Naive thymus-derived CD8-positive, alpha-beta T cell (primary cell): Measurements from ENCODE around the gene PALLD. TPM values are rescaled to one million over a fixed set of nuclear protein-coding genes. Genes with fewer than 3 reads are reported as not detected.

Experiments used
- ATAC-seq, 2 donors: fragments of 150-1000 bp; cut with Tn5 transposase in 1 of 2; sonication (Bioruptor Pico), chemical (Tn5 transposase) in 1 of 2; 1 replicate in 1 of 2; 2 replicates in 1 of 2; pipeline ENCODE4 v1.10.0; 2021; ENCODE audit warnings: mild to moderate bottlenecking in 2 of 2, moderate library complexity in 2 of 2
- POLR2A ChIA-PET: fragments of 350-600 bp; sonication (Branson Sonifier 250); formaldehyde crosslinking; loops from one replicate; lab custom pipeline; 2021; ENCODE audit warnings: antibody characterized with exemption; lab: Charles Lee
- DNase-seq, 10 donors: peaks; one replicate each; pipeline versions ENCODE4 v3.0.0 to v3.0.0-alpha.2; 2020 to 2022
- H3K27ac Mint-ChIP-seq, 10 donors: one replicate each; pipeline ENCODE4 v1.8.0; 2020 to 2022; ENCODE audit warnings: mild to moderate bottlenecking in 10 of 10, mixed read lengths in 10 of 10, moderate library complexity in 4 of 10, inconsistent platforms in 1 of 10
- H3K27me3 Mint-ChIP-seq, 5 donors: one replicate each; pipeline ENCODE4 v1.8.0; 2021 to 2022; ENCODE audit warnings: mixed read lengths in 5 of 5
- H3K36me3 Mint-ChIP-seq, 3 donors: one replicate each; pipeline ENCODE4 v1.8.0; 2020 to 2022; ENCODE audit warnings: mixed read lengths in 3 of 3, mild to moderate bottlenecking in 2 of 3, inconsistent platforms in 1 of 3
- H3K4me1 Mint-ChIP-seq, 4 donors: one replicate each; pipeline ENCODE4 v1.8.0; 2021 to 2022; ENCODE audit warnings: mixed read lengths in 4 of 4
- H3K4me3 Mint-ChIP-seq, 10 donors: one replicate each; pipeline ENCODE4 v1.8.0; 2020 to 2022; ENCODE audit warnings: mild to moderate bottlenecking in 10 of 10, mixed read lengths in 10 of 10, moderate library complexity in 6 of 10, inconsistent platforms in 1 of 10
- H3K9me3 Mint-ChIP-seq, 9 donors: one replicate each; pipeline ENCODE4 v1.8.0; 2020 to 2022; ENCODE audit warnings: mixed read lengths in 9 of 9, mild to moderate bottlenecking in 3 of 9, inconsistent platforms in 1 of 9, moderate library complexity in 1 of 9
- polyA plus RNA-seq, 3 donors: library from polyadenylated mRNA; unstranded; fragments of 300-500 nt; fragmentation: Illumina TruSeq; gene quantifications; one replicate each; pipeline ENCODE4 v1.2.3, GENCODE V29; 2021
- total RNA-seq, 8 experiments: library from RNA in 2 of 8; stranded (reverse) in 2 of 8; gene quantifications; one replicate each; pipeline ENCODE4 v1.2.3 and lab custom pipeline; 2021 to 2026

The PALLD gene
- total and polyA plus RNA-seq, 5 experiments from 2014 or later = 0.08 to 0.34 (median 0.32) TPM; not detected in 2

DNA sequence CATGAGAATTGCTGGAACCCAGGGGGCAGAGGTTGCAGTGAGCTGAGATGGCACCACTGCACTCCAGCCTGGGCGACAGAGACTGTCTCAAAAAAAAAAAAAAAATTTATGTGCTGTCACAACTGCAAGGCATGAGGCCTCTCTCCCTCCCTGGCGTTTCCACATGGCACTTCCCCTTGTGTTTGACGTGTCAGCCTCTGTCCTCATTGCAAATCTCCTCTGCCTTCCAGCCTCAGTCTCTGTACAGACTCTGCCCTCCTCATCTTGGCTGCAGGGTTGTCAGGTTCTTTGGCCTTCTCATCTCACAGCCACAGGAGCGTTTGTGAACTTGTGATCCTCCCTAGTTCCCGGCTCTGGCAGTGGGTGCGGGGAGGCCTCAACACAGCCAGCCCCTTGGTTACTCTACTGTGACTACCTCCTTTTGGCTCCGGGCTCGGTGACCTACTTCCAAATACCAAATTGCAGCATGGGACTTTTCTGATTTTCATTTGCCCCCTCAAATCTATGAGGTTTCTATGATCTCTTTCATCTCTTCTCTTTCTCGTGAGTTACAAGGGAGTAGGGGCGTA is 263.2 kb downstream of the PALLD start:
- Mint-ChIP-seq H3K36me3 (no peaks in the 10 kb centered on the region), H3K27me3 (peaks cover 0 to 11% (median 0%) of the 10 kb centered on the region in 5 donors), H3K9me3 (peaks cover 0 to 2% (median 0%) of the 10 kb centered on the region in 9 donors), H3K27ac (no peak overlapping the region), H3K4me1 (peaks cover 0 to 3% (median 2%) of the 10 kb centered on the region in 4 donors), H3K4me3 (no peak overlapping the region)
- DNase-seq (no peak), ATAC-seq (no peak)
- POLR2A ChIA-PET = no interaction called here

DNA sequence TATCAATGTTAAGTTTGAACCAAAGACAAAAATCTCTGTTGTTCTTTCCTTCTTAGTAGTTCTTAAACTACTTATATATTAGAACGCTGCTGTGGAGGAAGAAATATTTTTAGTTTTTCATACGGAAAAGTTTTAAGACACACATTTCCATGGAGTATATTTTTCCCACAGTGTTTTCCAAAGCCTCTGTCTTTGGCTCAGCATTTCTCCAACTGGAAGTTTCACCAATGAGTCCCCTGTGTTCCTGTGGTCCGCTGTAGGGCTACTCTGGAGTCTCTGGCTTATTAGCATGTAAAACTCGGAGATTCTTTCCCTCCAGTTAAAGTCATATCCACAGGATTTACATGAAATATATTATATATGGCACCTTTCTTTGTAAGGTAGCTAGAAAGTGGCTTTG is 264.2 kb downstream of the PALLD start:
- POLR2A ChIA-PET = no interaction called here
- Mint-ChIP-seq H3K4me1 (peaks cover 0 to 3% (median 2%) of the 10 kb centered on the region in 4 donors), H3K27me3 (peaks cover 0 to 8% (median 0%) of the 10 kb centered on the region in 5 donors), H3K4me3 (no peak overlapping the region), H3K27ac (no peak overlapping the region), H3K36me3 (no peaks in the 10 kb centered on the region), H3K9me3 (peaks cover 0 to 2% (median 0%) of the 10 kb centered on the region in 9 donors)
- ATAC-seq = no peak
- DNase-seq = no peak

DNA sequence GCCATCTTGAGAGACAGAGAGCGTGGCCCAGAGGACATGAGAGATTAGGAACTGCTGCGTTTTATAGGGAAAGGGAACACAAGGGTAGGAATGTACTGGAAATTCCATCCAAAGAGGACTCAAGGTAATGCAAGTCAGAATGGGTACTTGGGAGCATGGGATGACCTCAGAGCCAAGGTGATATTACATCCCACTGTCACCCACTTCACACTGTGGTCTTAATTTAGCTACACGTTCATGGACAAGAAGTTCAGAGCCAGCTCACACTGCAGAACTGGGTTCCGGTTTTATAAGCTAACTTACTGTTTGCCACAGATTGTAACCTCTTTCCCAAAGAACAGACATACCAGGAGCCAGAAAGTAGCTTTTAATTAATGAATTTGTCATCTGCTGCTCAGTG is 268.5 kb downstream of the PALLD start:
- POLR2A ChIA-PET = no interaction called here

DNA sequence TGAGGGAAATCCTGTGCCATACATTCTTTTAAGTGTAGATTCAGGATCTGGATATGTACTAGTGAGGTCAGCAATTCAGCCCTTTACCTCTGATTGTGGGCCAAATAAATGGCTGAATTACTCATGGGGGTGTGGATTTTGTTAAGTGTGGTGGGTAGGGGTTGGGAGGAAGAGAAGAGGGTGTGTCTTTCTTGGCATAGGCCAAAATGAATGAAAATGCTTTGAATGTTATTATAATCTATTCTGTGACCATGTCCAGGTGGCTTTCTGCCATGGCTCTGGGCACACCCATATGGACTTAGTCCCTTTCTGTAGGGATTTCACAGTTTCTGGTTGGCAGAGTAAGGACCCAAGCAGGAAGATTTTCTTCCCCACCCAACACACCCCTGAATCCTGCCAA is 268.9 kb downstream of the PALLD start:
- POLR2A ChIA-PET = no interaction called here
- H3K36me3 Mint-ChIP-seq = no peaks in the 10 kb centered on the region
- no peak for DNase-seq
- H3K4me3 Mint-ChIP-seq = no peak overlapping the region
- no peaks in the 10 kb centered on the region for H3K9me3 Mint-ChIP-seq
- ATAC-seq = no peak
- no peak overlapping the region for H3K27ac Mint-ChIP-seq
- H3K4me1 Mint-ChIP-seq = no peaks in the 10 kb centered on the region
- peaks cover 5 to 11% (median 6%) of the 10 kb centered on the region in 5 donors for H3K27me3 Mint-ChIP-seq

More for the DNA sequence above, 268.5 kb downstream of the PALLD start:
- Mint-ChIP-seq H3K27me3 (peaks cover 5 to 9% (median 6%) of the 10 kb centered on the region in 5 donors), H3K9me3 (no peaks in the 10 kb centered on the region), H3K27ac (no peak overlapping the region), H3K4me1 (no peaks in the 10 kb centered on the region), H3K4me3 (no peak overlapping the region), H3K36me3 (no peaks in the 10 kb centered on the region)
- DNase-seq (no peak), ATAC-seq (no peak)

DNA sequence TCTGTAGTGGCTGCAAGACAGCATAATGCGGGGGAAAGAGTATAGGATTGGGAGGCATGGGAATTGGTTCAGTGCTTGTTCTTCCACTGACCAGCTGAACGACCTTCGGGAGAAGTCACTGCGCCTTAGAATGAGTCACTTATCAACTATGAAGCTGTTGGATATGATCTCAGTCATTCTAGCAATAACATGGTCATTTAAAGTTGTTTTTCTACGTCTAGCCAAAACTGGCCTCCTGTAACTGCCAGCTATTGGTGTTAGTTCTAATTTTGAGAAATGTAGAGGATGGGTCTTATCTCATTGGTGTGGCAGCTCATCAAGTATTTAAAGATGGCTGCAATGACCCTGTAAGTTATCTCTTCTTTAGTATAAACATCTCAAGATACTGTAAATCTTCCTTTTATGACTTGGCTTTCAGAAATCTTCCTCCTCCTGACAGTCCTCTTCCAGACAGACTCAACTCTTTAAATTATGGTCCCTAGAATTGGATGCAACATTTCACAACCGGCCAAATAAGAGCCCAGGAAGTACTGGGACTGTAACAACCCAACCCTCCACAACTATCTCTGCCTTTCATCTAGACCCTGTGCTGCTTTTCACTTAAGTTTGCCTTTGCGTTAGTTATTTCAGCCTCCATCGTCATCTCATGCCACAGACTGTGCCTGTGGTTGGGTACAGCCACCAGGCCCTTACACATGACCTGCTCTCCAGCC is 269.9 kb downstream of the PALLD start:
- Mint-ChIP-seq H3K27ac (no peak overlapping the region), H3K27me3 (peaks cover 5 to 17% (median 6%) of the 10 kb centered on the region in 5 donors), H3K4me1 (no peaks in the 10 kb centered on the region), H3K9me3 (no peaks in the 10 kb centered on the region), H3K36me3 (no peaks in the 10 kb centered on the region), H3K4me3 (no peak overlapping the region)
- ATAC-seq (no peak), DNase-seq (no peak)
- POLR2A ChIA-PET = no interaction called here

DNA sequence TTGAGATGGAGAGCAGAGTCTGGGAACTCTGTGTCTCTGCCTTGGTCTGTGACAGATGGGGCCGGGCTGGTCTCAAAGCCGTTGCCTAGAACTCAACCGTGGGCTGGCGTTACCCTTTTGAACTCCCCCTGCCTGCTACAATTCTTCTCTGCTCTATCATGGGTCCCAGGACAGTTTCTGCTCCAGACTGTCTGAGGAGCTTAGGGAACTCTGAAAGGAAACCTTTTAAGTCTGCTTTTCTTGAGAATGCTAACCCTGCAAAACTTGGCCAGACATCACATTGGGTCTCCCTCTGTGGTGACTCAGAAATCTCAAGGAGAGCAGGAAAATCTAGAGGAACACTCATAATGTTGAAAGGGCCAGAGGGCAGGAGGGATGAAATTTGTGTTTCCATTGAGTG is 272.6 kb downstream of the PALLD start:
- no peaks in the 10 kb centered on the region for H3K9me3 Mint-ChIP-seq
- H3K4me3 Mint-ChIP-seq = no peak overlapping the region
- POLR2A ChIA-PET = no interaction called here
- peaks cover 8 to 22% (median 10%) of the 10 kb centered on the region in 5 donors for H3K27me3 Mint-ChIP-seq
- no peaks in the 10 kb centered on the region for H3K36me3 Mint-ChIP-seq
- no peak for DNase-seq
- no peak overlapping the region for H3K27ac Mint-ChIP-seq
- no peak for ATAC-seq
- no peaks in the 10 kb centered on the region for H3K4me1 Mint-ChIP-seq

DNA sequence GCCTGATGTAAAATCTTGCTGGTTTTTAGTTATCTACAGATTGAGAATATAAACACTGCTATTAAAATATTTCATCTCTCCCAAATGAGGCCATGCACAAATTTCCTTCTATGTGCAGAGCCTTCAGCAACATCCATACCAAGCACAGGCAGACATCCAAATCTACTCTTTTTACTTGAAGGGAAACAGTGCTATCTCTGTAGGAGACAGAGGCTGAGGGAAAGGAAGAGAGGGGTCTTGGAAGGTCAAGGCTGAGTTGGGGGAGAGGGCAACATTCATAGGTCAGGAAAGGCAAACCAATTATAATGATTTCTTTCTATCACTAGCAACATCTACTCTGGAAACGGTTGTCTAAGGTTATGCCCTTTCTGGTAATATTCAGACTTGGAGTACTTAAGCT is 273.0 kb downstream of the PALLD start:
- Mint-ChIP-seq H3K27me3 (peaks cover 9 to 23% (median 11%) of the 10 kb centered on the region in 5 donors), H3K36me3 (no peaks in the 10 kb centered on the region), H3K4me3 (no peak overlapping the region), H3K4me1 (no peaks in the 10 kb centered on the region), H3K27ac (no peak overlapping the region), H3K9me3 (peaks cover 0 to 3% (median 0%) of the 10 kb centered on the region in 9 donors)
- DNase-seq (no peak), ATAC-seq (no peak)
- POLR2A ChIA-PET = no interaction called here

DNA sequence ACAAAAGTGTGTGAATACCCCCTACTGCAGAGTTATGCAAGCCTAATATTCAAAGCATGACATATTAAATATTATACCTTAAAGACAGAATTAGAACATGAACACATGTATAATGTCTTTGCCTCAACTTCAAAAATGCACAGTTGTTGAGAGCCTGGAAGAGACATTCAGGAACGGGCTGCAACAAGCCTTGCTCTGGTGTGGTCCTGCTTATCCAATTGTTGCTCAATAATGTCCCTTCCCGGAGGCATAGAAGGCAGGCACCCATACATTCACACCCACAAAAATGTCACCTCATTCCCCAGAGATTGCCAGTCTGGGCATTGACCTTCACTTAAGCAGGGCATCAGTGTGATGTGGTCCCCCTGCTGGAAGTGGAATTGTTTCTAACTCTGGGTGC is 274.4 kb downstream of the PALLD start:
- no peak overlapping the region for H3K4me3 Mint-ChIP-seq
- peaks cover 9 to 23% (median 11%) of the 10 kb centered on the region in 5 donors for H3K27me3 Mint-ChIP-seq
- no peaks in the 10 kb centered on the region for H3K4me1 Mint-ChIP-seq
- POLR2A ChIA-PET = no interaction called here
- H3K27ac Mint-ChIP-seq = peak overlapping the region in 1 of 10 donors; percentile 14
- DNase-seq (no peak), ATAC-seq (no peak)
- H3K9me3 Mint-ChIP-seq = peaks cover under 1 to 9% (median 6%) of the 10 kb centered on the region in 9 donors
- H3K36me3 Mint-ChIP-seq = peaks cover 0 to 3% (median 0%) of the 10 kb centered on the region in 3 donors

DNA sequence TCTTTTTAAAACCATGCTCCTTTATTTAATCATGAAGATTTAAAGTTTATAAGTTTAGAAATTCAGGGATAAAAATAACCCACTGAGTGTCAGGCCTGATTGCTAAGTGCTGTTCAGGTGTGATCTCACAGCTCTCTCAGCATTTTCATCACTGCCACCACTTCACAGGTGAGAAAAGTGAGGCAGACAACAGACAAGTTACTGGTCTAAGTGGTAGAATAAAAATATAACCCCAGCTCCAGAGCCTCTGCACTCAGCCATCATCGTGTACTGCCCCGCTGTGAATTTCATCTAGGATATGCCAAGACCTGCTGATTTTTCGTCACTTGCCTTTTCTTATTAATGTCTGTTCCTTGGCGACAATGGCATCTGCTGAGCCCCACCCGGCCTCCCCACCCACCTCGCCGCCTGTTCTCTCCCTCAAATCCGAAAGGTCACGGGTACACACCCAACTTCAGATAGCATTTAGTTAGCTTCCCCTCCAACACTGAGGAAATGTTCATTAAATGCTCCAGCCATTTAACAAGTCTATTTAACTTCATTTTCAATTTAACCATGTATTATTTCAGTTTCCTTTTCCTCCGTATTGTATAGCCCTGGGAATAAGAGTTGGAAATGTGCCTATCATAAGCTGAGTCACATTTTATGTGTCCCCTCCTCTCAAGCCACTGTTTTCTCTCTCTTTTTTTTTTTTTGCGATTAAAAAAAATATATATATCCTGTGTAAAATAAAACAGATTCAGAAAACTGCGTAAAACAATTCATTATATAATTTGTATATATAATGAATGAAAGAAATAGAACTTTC is 276.7 kb downstream of the PALLD start:
- H3K36me3 Mint-ChIP-seq = peaks cover 0 to 4% (median 0%) of the 10 kb centered on the region in 3 donors
- H3K27me3 Mint-ChIP-seq = peaks cover 4 to 21% (median 5%) of the 10 kb centered on the region in 5 donors
- no peak overlapping the region for H3K4me3 Mint-ChIP-seq
- no peak overlapping the region for H3K27ac Mint-ChIP-seq
- peaks cover 3 to 21% (median 8%) of the 10 kb centered on the region in 9 donors for H3K9me3 Mint-ChIP-seq
- DNase-seq (no peak), ATAC-seq (no peak)
- H3K4me1 Mint-ChIP-seq = no peaks in the 10 kb centered on the region
- POLR2A ChIA-PET = no interaction called here

DNA sequence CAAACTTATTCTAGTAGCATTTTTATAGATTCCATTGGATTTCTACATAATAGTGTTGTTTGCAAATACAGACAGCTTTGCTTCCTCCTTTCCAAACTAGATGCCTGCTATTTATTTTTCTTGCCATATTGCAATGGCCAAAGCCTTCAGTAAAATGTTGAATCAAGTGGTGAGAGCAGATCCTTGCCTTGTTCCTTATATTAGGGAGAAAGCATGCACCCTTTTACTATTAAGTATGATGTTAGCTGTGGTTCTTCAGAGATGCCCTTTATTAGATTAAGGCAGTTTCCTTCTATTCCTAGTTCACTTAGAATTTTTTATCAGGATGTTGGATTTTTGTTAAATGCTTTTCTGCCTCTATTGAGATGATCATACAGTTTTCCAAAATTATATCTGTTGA is 279.5 kb downstream of the PALLD start:
- POLR2A ChIA-PET = no interaction called here
- H3K27ac Mint-ChIP-seq = no peak overlapping the region
- H3K4me1 Mint-ChIP-seq = no peaks in the 10 kb centered on the region

DNA sequence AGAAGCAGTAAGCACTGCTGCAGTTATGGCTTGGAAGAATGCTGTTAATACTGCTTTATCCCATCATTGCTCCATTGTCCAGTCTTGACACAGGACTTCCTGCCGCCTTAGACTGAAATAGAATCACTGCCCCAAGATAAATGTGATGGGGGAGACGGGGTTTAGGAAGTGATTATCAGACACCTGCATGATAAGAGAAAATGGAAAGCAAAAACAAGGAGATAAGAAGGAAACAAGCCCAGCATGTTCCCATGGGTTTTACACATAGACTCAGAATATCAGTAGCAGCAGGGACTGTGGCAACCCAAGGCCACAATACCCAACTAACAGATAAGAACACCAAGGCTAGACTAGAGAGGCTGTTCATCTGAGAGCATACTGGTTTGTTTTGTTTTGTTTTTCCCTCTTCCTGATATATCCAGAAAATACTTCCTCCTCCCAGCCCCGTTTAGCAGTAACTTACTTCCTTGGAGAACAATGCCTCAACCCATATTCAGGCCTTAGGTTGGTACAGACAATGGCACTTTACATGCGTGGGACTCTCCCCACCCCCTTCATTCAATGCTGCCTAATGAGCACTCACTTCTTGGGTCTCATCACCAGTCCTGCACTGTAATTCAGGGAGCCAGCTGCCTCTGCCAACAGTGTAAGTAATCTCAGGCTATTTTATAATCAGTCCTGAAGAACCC is 280.6 kb downstream of the PALLD start:
- Mint-ChIP-seq H3K4me1 (no peaks in the 10 kb centered on the region), H3K36me3 (peaks cover 0 to 4% (median 0%) of the 10 kb centered on the region in 3 donors), H3K4me3 (no peak overlapping the region), H3K27ac (no peak overlapping the region), H3K27me3 (peaks cover 8 to 16% (median 10%) of the 10 kb centered on the region in 5 donors), H3K9me3 (peaks cover 3 to 21% (median 8%) of the 10 kb centered on the region in 9 donors)
- POLR2A ChIA-PET = no interaction called here
- ATAC-seq (no peak), DNase-seq (no peak)

More for the DNA sequence above, 279.5 kb downstream of the PALLD start:
- Mint-ChIP-seq H3K36me3 (peaks cover 0 to 4% (median 0%) of the 10 kb centered on the region in 3 donors), H3K4me3 (no peak overlapping the region), H3K27me3 (peaks cover 8 to 20% (median 14%) of the 10 kb centered on the region in 5 donors), H3K9me3 (peaks cover 3 to 21% (median 8%) of the 10 kb centered on the region in 9 donors)
- no peak for DNase-seq
- no peak for ATAC-seq

DNA sequence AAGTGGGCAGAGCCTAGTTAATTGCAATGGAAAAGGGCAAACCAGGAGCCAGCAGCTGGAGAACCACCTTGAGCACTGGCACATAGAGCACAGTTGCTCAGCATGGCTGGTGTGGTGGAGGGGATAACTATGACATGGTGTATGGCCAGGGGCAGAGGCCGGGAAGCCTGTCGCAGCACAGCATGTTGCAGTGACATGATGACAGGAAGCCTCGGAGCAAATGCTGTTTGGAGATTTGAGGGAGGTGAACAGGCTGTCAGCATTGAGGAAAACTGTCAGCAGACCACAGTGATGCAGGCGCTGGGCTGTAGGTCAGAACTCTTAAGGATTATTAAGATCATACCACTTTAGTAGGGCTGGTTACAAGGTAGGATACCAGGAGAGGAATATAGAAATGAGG is 284.5 kb downstream of the PALLD start:
- H3K4me3 Mint-ChIP-seq = no peak overlapping the region
- POLR2A ChIA-PET = no interaction called here
- peaks cover 5 to 20% (median 12%) of the 10 kb centered on the region in 5 donors for H3K27me3 Mint-ChIP-seq
- peaks cover 0 to under 1% (median 0%) of the 10 kb centered on the region in 3 donors for H3K36me3 Mint-ChIP-seq
- H3K4me1 Mint-ChIP-seq = no peaks in the 10 kb centered on the region
- H3K27ac Mint-ChIP-seq = no peak overlapping the region
- H3K9me3 Mint-ChIP-seq = peaks cover 0 to 11% (median 1%) of the 10 kb centered on the region in 9 donors
- ATAC-seq (no peak), DNase-seq (no peak)
